Breast epithelium (tissue), 3 donors: ENCODE data around the gene STMN1.

Experiments
- CTCF ChIP-seq, 3 donors: fragments of 450-650 bp; IDR thresholded peaks; one replicate each; pipeline ENCODE4 v1.5.1; 2016 to 2017; ENCODE audit warnings: antibody characterized with exemption in 3 of 3, mild to moderate bottlenecking in 3 of 3, moderate library complexity in 3 of 3
- POLR2A ChIP-seq: fragments of 450-650 bp; IDR thresholded peaks from one replicate; pipeline ENCODE4 v1.6.1; 2016; ENCODE audit warnings: antibody characterized with exemption, mild to moderate bottlenecking, moderate library complexity
- POLR2AphosphoS5 ChIP-seq, 3 donors: sonication (generic); formaldehyde crosslinking; IDR thresholded peaks; one replicate each; pipeline ENCODE4 v1.6.1; 2017; ENCODE audit warnings: antibody characterized with exemption in 3 of 3

- no peak for TF ChIP-seq CTCF (IDR thresholded peaks at IDR 0.05)
- no peak for TF ChIP-seq POLR2A
- TF ChIP-seq POLR2AphosphoS5 (IDR thresholded peaks at IDR 0.05) = no peak
These were observed 17.7 kb downstream of the STMN1 start for GRCh38 chr1:25888426-25888987.
